Liver (tissue), 9 donors: ENCODE results near the gene CCL27. TPM values are rescaled to one million over a fixed set of nuclear protein-coding genes. Genes with fewer than 3 reads are reported as not detected.

Source experiments
- DNase-seq: peaks from one replicate; pipeline ENCODE4 v3.0.0-alpha.2; 2017; ENCODE audit warnings: low spot score
- H3K27ac ChIP-seq, 2 donors: one replicate each; pipeline ENCODE4 v1.7.0; 2013; ENCODE audit warnings: inconsistent platforms in 2 of 2, low read length in 2 of 2, control low read depth in 1 of 2, low read depth in 1 of 2, mild to moderate bottlenecking in 1 of 2
- H3K27me3 ChIP-seq, 4 donors: one replicate each; pipeline versions ENCODE4 v1.6.1 to v1.7.0; 2013; ENCODE audit warnings: low read length in 3 of 4, inconsistent platforms in 1 of 4, mild to moderate bottlenecking in 1 of 4, moderate library complexity in 1 of 4; ENCODE audit not compliant: control insufficient read depth in 4 of 4, insufficient read depth in 4 of 4
- H3K36me3 ChIP-seq, 4 donors: one replicate each; pipeline versions ENCODE4 v1.6.1 to v1.7.0; 2013; ENCODE audit warnings: low read length in 3 of 4, mild to moderate bottlenecking in 3 of 4, low read depth in 1 of 4, moderate library complexity in 1 of 4; ENCODE audit not compliant: control insufficient read depth in 4 of 4, insufficient read depth in 3 of 4
- H3K4me1 ChIP-seq, 4 donors: one replicate each; pipeline versions ENCODE4 v1.6.1 to v1.7.0; 2013; ENCODE audit warnings: low read length in 3 of 4, mild to moderate bottlenecking in 3 of 4, moderate library complexity in 1 of 4; ENCODE audit not compliant: control insufficient read depth in 4 of 4, insufficient read depth in 4 of 4
- H3K4me3 ChIP-seq, 3 donors: one replicate each; pipeline versions ENCODE4 v1.6.1 to v1.7.0; 2013; ENCODE audit warnings: low read length in 3 of 3, control low read depth in 1 of 3, low read depth in 1 of 3, mild to moderate bottlenecking in 1 of 3
- H3K9ac ChIP-seq, 2 donors: one replicate each; pipeline ENCODE4 v1.7.0; 2013; ENCODE audit warnings: low read length in 2 of 2, mild to moderate bottlenecking in 2 of 2, moderate library complexity in 2 of 2, control low read depth in 1 of 2, low read depth in 1 of 2
- H3K9me3 ChIP-seq, 4 donors: one replicate each; pipeline versions ENCODE4 v1.6.1 to v1.7.0; 2013; ENCODE audit warnings: low read length in 3 of 4; ENCODE audit not compliant: control insufficient read depth in 4 of 4
- ATF3 ChIP-seq: IDR thresholded peaks from 2 replicates; pipeline ENCODE4 v1.6.1; 2016; ENCODE audit warnings: antibody characterized with exemption
- FOXA2 ChIP-seq: IDR thresholded peaks from 2 replicates; pipeline ENCODE4 v1.6.1; 2016; ENCODE audit warnings: antibody characterized with exemption
- GABPA ChIP-seq, 2 donors: IDR thresholded peaks in 1 of 2; conservative IDR thresholded peaks in 1 of 2; 2 replicates each; pipeline ENCODE4 v1.6.1; 2016; ENCODE audit warnings: antibody characterized with exemption in 2 of 2, mild to moderate bottlenecking in 1 of 2, moderate library complexity in 1 of 2
- HNF4G ChIP-seq: IDR thresholded peaks from 2 replicates; pipeline ENCODE4 v1.6.1; 2016; ENCODE audit warnings: antibody characterized with exemption
- MAX ChIP-seq: IDR thresholded peaks from 2 replicates; pipeline ENCODE4 v1.6.1; 2016; ENCODE audit warnings: antibody characterized with exemption
- REST ChIP-seq: IDR thresholded peaks from 2 replicates; pipeline ENCODE4 v1.6.1; 2016; ENCODE audit warnings: antibody characterized with exemption, mild to moderate bottlenecking
- RXRA ChIP-seq, 2 donors: IDR thresholded peaks; 2 replicates each; pipeline ENCODE4 v1.6.1; 2017 to 2018; ENCODE audit warnings: antibody characterized with exemption in 2 of 2, mild to moderate bottlenecking in 1 of 2
- SP1 ChIP-seq: IDR thresholded peaks from 2 replicates; pipeline ENCODE4 v1.6.1; 2018; ENCODE audit warnings: antibody characterized with exemption, mild to moderate bottlenecking
- TAF1 ChIP-seq: conservative IDR thresholded peaks from 2 replicates; pipeline ENCODE4 v1.6.1; 2016; ENCODE audit warnings: antibody characterized with exemption, mild to moderate bottlenecking
- ZBTB33 ChIP-seq: IDR thresholded peaks from 2 replicates; pipeline ENCODE4 v1.6.1; 2016; ENCODE audit warnings: antibody characterized with exemption
- WGBS: extraction: QIAGEN DNeasy Blood & Tissue Kit; methylation state at CpG from one replicate; pipeline ENCODE4 v1.1.7; 2013; 5-methylcytosine and 5-hydroxymethylcytosine counted together
- polyA plus RNA-seq, 2 donors: library from polyadenylated mRNA; stranded (reverse) in 1 of 2; unstranded in 1 of 2; fragments of 200-250 nt in 1 of 2; fragments of >200 nt in 1 of 2; fragmentation: Nextera tagmentation in 1 of 2; extraction: Ambion mirVana in 1 of 2; gene quantifications; one replicate each; pipeline versions ENCODE4 v1.2.1 to v1.2.3, GENCODE V29; 2013 to 2015
- total RNA-seq, 2 donors: library from RNA; depleted of rRNA; stranded (reverse); fragments of >200 nt; gene quantifications; one replicate each; pipeline ENCODE4 v1.2.3, GENCODE V29; 2014
- donor health status: healthy.
- donor health status: healthy.
- donor health status: healthy.
- donor health status: healthy.
- donor health status: healthy.

CCL27 gene
- total and polyA plus RNA-seq, 4 donors = not detected

- Histone ChIP-seq H3K27me3 (no peaks in the 10 kb centered on the region), H3K27ac (no peak overlapping the region)
These were observed 8.8 kb upstream of the CCL27 start for GRCh38 chr9:34671307-34671706.

GRCh38 chr9:34669809-34670562, 7.5 kb upstream of the CCL27 start:
- 93% methylated on average over 5 of the region's 5 CpGs for WGBS
- H3K4me3 ChIP-seq = no peak overlapping the region
- no peaks in the 10 kb centered on the region for H3K9me3 ChIP-seq
- H3K36me3 ChIP-seq = peaks cover 0 to 5% (median 0%) of the 10 kb centered on the region in 4 donors
- H3K4me1 ChIP-seq = peaks cover 2 to 25% (median 14%) of the 10 kb centered on the region in 4 donors
- H3K27me3 ChIP-seq = no peaks in the 10 kb centered on the region
- TF ChIP-seq FOXA2 (no peak), SP1 (no peak), ZBTB33 (no peak), TAF1 (no peak), GABPA (IDR thresholded peaks at IDR 0.05 in 1 of 2, conservative IDR thresholded peaks at IDR 0.05 in 1 of 2) (no peak), MAX (no peak), RXRA (IDR thresholded peaks at IDR 0.05) (no peak)
- no peak overlapping the region for H3K27ac ChIP-seq
- DNase-seq = no peak
- H3K9ac ChIP-seq = no peak overlapping the region

More at GRCh38 chr9:34671307-34671706, 8.8 kb upstream of the CCL27 start:
- Histone ChIP-seq H3K4me3 (no peak overlapping the region), H3K36me3 (peaks cover 0 to 5% (median 0%) of the 10 kb centered on the region in 4 donors), H3K4me1 (peaks cover 2 to 21% (median 17%) of the 10 kb centered on the region in 4 donors), H3K9ac (no peak overlapping the region), H3K9me3 (no peaks in the 10 kb centered on the region)
- 90% methylated on average over 1 of the region's 1 CpG for WGBS
- TF ChIP-seq ATF3 (no peak), HNF4G (no peak), ZBTB33 (no peak), REST (no peak), TAF1 (no peak)
- no peak for DNase-seq
